ENCODE data around the gene RBM28. TPM values are rescaled to one million over a fixed set of nuclear protein-coding genes. Genes with fewer than 3 reads are reported as not detected.
A peak's percentile ranks its signal among the peaks of the same experiment; 100 is the strongest.

RBM28 gene
- total RNA-seq, 1 donor from 2014 or later = 35.7 TPM

GRCh38 chr7:128389618-128390329, 46.1 kb upstream of the RBM28 start:
- Histone ChIP-seq H3K27me3 (ENCODE audit: low read depth) (peaks cover 13% of the 10 kb centered on the region), H3K4me1 (peaks cover 9% of the 10 kb centered on the region), H3K36me3 (peaks cover 20% of the 10 kb centered on the region), H3K9me3 (replicated peaks) (no peaks in the 10 kb centered on the region), H3K27ac (replicated peaks) (no peak overlapping the region), H3K4me3 (no peak overlapping the region)
- intact Hi-C loops (cut with micrococcal nuclease) = no loop called here
- no peak for TF ChIP-seq CTCF (IDR thresholded peaks at IDR 0.05; ENCODE audit: borderline replicate concordance)
- no peak for DNase-seq

- Histone ChIP-seq H3K36me3 (peaks cover 15% of the 10 kb centered on the region), H3K27ac (replicated peaks) (no peak overlapping the region), H3K9me3 (replicated peaks) (no peaks in the 10 kb centered on the region), H3K4me1 (peaks cover 9% of the 10 kb centered on the region), H3K27me3 (ENCODE audit: low read depth) (peaks cover 13% of the 10 kb centered on the region), H3K4me3 (no peak overlapping the region)
- intact Hi-C loops (cut with micrococcal nuclease) = no loop called here
- DNase-seq = no peak
- no peak for TF ChIP-seq CTCF (IDR thresholded peaks at IDR 0.05; ENCODE audit: borderline replicate concordance)
These were observed 45.4 kb upstream of the RBM28 start for GRCh38 chr7:128389085-128389617.

GRCh38 chr7:128388145-128388485, 44.4 kb upstream of the RBM28 start:
- no peak for DNase-seq
- H3K27me3 ChIP-seq (ENCODE audit: low read depth) = peaks cover 13% of the 10 kb centered on the region
- H3K9me3 ChIP-seq (replicated peaks) = no peaks in the 10 kb centered on the region
- H3K27ac ChIP-seq (replicated peaks) = no peak overlapping the region
- intact Hi-C loops (cut with micrococcal nuclease) = no loop called here
- peaks cover 9% of the 10 kb centered on the region for H3K36me3 ChIP-seq
- TF ChIP-seq CTCF (IDR thresholded peaks at IDR 0.05; ENCODE audit: borderline replicate concordance) = no peak
- peaks cover 9% of the 10 kb centered on the region for H3K4me1 ChIP-seq
- no peak overlapping the region for H3K4me3 ChIP-seq

- DNase-seq = peak; percentile 84
- TF ChIP-seq CTCF (IDR thresholded peaks at IDR 0.05; ENCODE audit: borderline replicate concordance) = peak; percentile 92
- Histone ChIP-seq H3K36me3 (peaks cover 4% of the 10 kb centered on the region), H3K27me3 (ENCODE audit: low read depth) (peaks cover 13% of the 10 kb centered on the region), H3K27ac (replicated peaks) (no peak overlapping the region), H3K4me3 (peak overlapping the region; percentile 37), H3K4me1 (peaks cover 9% of the 10 kb centered on the region), H3K9me3 (replicated peaks) (no peaks in the 10 kb centered on the region)
- intact Hi-C loops (cut with micrococcal nuclease) = no loop called here
These were observed 43.8 kb upstream of the RBM28 start for GRCh38 chr7:128387216-128388144.

- Histone ChIP-seq H3K4me3 (no peak overlapping the region), H3K27ac (replicated peaks) (no peak overlapping the region), H3K4me1 (peaks cover 9% of the 10 kb centered on the region), H3K9me3 (replicated peaks) (no peaks in the 10 kb centered on the region), H3K27me3 (ENCODE audit: low read depth) (peaks cover 13% of the 10 kb centered on the region), H3K36me3 (no peaks in the 10 kb centered on the region)
- no peak for TF ChIP-seq CTCF (IDR thresholded peaks at IDR 0.05; ENCODE audit: borderline replicate concordance)
- no peak for DNase-seq
- intact Hi-C loops (cut with micrococcal nuclease) = no loop called here
These were observed 42.5 kb upstream of the RBM28 start for GRCh38 chr7:128385988-128386925.

Measured in left ventricle myocardium inferior (tissue), 1 donor.